Coronary artery (tissue), 2 donors: Measurements from ENCODE around the gene CCT5.

ENCODE experiments used
- DNase-seq: peaks from one replicate; pipeline ENCODE4 v3.0.0-alpha.2; 2017; ENCODE audit warnings: low spot score
- H3K27ac ChIP-seq, 2 donors: fragments of 200-600 bp; sonication (generic); one replicate each; pipeline ENCODE4 v1.5.1; 2016 to 2019
- H3K4me3 ChIP-seq: fragments of 200-600 bp; sonication (generic); 2 replicates; pipeline ENCODE4 v1.5.1; 2016; ENCODE audit warnings: mild to moderate bottlenecking, moderate library complexity
- CTCF ChIP-seq: fragments of 200-600 bp; sonication (generic); IDR thresholded peaks from one replicate; pipeline ENCODE4 v1.5.1; 2019; ENCODE audit warnings: antibody characterized with exemption

The CCT5 gene

GRCh38 chr5:10290438-10290837 lies 40.4 kb downstream of the CCT5 start:
- Histone ChIP-seq H3K27ac (no peak overlapping the region), H3K4me3 (no peak overlapping the region)
- no peak for TF ChIP-seq CTCF
- no peak for DNase-seq

GRCh38 chr5:10291692-10292339 lies 41.7 kb downstream of the CCT5 start:
- no peak for TF ChIP-seq CTCF

GRCh38 chr5:10293907-10294662 lies 44.0 kb downstream of the CCT5 start:
- DNase-seq: no peak
- H3K27ac ChIP-seq: no peak overlapping the region
- TF ChIP-seq CTCF: no peak

More at GRCh38 chr5:10291692-10292339, 41.7 kb downstream of the CCT5 start:
- no peak overlapping the region for H3K4me3 ChIP-seq
- DNase-seq: no peak
- no peak overlapping the region for H3K27ac ChIP-seq

GRCh38 chr5:10295619-10296326 lies 45.7 kb downstream of the CCT5 start:
- H3K4me3 ChIP-seq: no peak overlapping the region
- no peak for TF ChIP-seq CTCF
- H3K27ac ChIP-seq: no peak overlapping the region
- DNase-seq: no peak

More at GRCh38 chr5:10293907-10294662, 44.0 kb downstream of the CCT5 start:
- no peak overlapping the region for H3K4me3 ChIP-seq

GRCh38 chr5:10297646-10298204 lies 47.6 kb downstream of the CCT5 start:
- H3K27ac ChIP-seq: no peak overlapping the region
- H3K4me3 ChIP-seq: no peak overlapping the region
- TF ChIP-seq CTCF: no peak
- no peak for DNase-seq

- Histone ChIP-seq H3K4me3 (no peak overlapping the region), H3K27ac (no peak overlapping the region)
- no peak for TF ChIP-seq CTCF
- no peak for DNase-seq
Measured at GRCh38 chr5:10300246-10300645, 50.2 kb downstream of the CCT5 start.
